LNCaP clone FGC (cell line): ENCODE measurements around the gene SYT11.

Source experiments
- DNase-seq: peaks from one replicate; pipeline ENCODE4 v3.0.0-alpha.2; 2011; ENCODE audit warnings: low read depth
- H3K4me3 ChIP-seq: 2 replicates; pipeline ENCODE4 v1.5.1; 2011; ENCODE audit warnings: mild to moderate bottlenecking, low read depth, low read length, control low read depth
- TF ChIP-seq, protein P1 (sequence below): IDR thresholded peaks from 2 replicates; pipeline ENCODE4 v1.5.1; 2012; ENCODE audit warnings: mild to moderate bottlenecking; ENCODE audit not compliant: control insufficient read depth, insufficient read depth; ENCODE audit errors: extremely low read depth

SYT11 gene

GRCh38 chr1:155861896-155862295, 2.5 kb downstream of the SYT11 start:
- TF ChIP-seq, protein P1, sequence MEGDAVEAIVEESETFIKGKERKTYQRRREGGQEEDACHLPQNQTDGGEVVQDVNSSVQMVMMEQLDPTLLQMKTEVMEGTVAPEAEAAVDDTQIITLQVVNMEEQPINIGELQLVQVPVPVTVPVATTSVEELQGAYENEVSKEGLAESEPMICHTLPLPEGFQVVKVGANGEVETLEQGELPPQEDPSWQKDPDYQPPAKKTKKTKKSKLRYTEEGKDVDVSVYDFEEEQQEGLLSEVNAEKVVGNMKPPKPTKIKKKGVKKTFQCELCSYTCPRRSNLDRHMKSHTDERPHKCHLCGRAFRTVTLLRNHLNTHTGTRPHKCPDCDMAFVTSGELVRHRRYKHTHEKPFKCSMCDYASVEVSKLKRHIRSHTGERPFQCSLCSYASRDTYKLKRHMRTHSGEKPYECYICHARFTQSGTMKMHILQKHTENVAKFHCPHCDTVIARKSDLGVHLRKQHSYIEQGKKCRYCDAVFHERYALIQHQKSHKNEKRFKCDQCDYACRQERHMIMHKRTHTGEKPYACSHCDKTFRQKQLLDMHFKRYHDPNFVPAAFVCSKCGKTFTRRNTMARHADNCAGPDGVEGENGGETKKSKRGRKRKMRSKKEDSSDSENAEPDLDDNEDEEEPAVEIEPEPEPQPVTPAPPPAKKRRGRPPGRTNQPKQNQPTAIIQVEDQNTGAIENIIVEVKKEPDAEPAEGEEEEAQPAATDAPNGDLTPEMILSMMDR = no peak
- DNase-seq = no peak
- H3K4me3 ChIP-seq = no peak overlapping the region

- no peak for DNase-seq
Measured at GRCh38 chr1:155864393-155864792, 5.0 kb downstream of the SYT11 start.

DNA sequence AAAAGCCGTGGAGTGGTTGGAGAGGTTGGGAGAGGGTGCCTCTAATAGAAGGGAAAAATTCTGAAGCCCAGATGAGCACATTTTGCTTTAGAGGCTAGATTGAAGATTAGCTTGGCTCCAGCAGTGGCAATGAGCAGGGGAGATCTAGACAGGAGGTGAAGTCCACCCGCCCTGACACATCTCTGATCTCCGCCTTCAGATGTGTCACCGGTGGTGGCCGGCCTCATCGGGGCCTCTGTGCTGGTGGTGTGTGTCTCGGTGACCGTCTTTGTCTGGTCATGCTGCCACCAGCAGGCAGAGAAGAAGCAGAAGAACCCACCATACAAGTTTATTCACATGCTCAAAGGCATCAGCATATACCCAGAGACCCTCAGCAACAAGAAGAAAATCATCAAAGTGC, 8.4 kb downstream of the SYT11 start:
- TF ChIP-seq, protein P1 = no peak

More at GRCh38 chr1:155864393-155864792, 5.0 kb downstream of the SYT11 start:
- TF ChIP-seq, protein P1 = no peak
- no peak overlapping the region for H3K4me3 ChIP-seq

DNA sequence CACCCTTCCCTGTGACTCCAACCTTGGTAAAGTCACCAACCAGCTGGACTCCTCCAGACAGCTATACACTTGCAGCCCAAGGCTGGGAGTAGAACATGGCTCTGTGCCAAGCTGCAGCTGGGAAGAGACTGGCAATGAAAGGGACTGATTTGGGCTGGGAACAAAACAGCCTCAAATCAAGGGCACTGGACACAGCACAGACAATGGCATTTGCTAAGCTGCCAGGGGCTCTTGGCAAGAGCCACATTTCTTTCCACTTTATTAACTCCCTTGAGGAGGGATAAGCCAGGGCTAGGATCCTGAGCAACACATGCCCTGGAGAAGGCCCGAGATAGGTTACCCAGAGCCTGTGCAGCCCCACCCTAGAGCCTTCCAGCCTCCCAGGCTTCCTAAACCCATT, 12.0 kb downstream of the SYT11 start:
- DNase-seq = no peak
- H3K4me3 ChIP-seq = no peak overlapping the region
- TF ChIP-seq, protein P1 = no peak

More for the DNA sequence above, 8.4 kb downstream of the SYT11 start:
- H3K4me3 ChIP-seq = no peak overlapping the region
- DNase-seq = no peak

DNA sequence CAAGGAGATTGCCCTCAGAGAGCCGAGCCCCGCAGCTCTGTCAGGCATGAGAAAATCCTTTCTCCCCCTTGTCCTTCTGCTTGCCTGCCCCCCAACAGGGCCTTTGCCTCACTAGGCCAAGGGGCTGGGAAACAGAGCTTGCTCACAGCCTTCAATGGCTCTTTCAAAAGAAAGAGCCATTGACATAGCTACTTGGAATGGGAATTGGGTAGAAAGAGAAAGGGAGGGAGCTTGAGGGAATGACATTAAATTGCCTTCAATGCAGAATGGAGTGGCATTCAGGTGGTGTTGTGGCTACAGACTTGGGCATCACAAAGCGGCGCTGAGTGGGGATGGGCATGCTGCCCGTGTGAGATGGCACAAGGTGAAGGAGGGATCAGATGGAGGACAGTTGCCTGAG, 13.2 kb downstream of the SYT11 start:
- TF ChIP-seq, protein P1 = no peak
- H3K4me3 ChIP-seq = no peak overlapping the region
- DNase-seq = no peak

DNA sequence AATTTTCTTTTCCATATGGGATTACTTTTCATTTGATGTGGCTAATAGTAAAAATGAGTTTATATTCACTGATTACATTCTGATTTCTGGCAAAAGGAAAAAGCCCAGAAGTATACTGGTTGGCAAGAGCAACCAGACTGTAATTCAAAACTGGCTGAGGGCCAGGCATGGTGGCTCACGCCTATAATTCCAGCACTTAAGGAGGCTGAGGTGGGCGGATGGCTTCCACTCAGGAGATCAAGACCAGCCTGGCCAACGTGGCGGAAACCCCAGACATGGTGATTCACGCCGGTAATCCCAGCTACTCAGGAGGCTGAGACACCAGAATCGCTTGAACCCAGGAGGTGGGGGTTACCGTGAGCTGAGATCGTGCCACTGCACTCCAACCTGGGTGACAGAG, 14.5 kb downstream of the SYT11 start:
- no peak for DNase-seq
- TF ChIP-seq, protein P1 = no peak
- no peak overlapping the region for H3K4me3 ChIP-seq

GRCh38 chr1:155877945-155878344, 18.6 kb downstream of the SYT11 start:
- TF ChIP-seq, protein P1 = no peak
- H3K4me3 ChIP-seq = no peak overlapping the region
- no peak for DNase-seq
